GM23338 (cell line): Measurements from ENCODE around the gene UNC80. TPM values are rescaled to one million over a fixed set of nuclear protein-coding genes. Genes with fewer than 3 reads are reported as not detected.

Experiments
- ATAC-seq: fragments of 200-7000 bp; cut with Tn5 transposase; 3 replicates; pipeline ENCODE4 v1.9.1; 2020
- DNase-seq: peaks from one replicate; pipeline ENCODE4 v3.0.0-alpha.2; 2015; ENCODE audit warnings: low spot score
- H2AFZ ChIP-seq: fragments of 200-600 bp; sonication (generic); 2 replicates; pipeline ENCODE4 v1.8.0; 2016; ENCODE audit warnings: antibody characterized with exemption, mild to moderate bottlenecking, moderate library complexity
- H3F3A ChIP-seq: fragments of 200-600 bp; sonication (generic); replicated peaks from 2 replicates; pipeline ENCODE4 v1.8.0; 2017; ENCODE audit warnings: antibody characterized with exemption, mixed run types, low read depth
- H3K27ac ChIP-seq: fragments of 200-600 bp; sonication (generic); 2 replicates; pipeline ENCODE4 v1.6.1; 2016; ENCODE audit warnings: low read depth
- H3K27me3 ChIP-seq: fragments of 200-600 bp; sonication (generic); 2 replicates; pipeline ENCODE4 v1.8.0; 2016; ENCODE audit warnings: mild to moderate bottlenecking, mixed run types, moderate library complexity; ENCODE audit not compliant: insufficient read depth
- H3K36me3 ChIP-seq: fragments of 200-600 bp; sonication (generic); 2 replicates; pipeline ENCODE4 v1.8.0; 2016; ENCODE audit warnings: mild to moderate bottlenecking; ENCODE audit not compliant: insufficient read depth
- H3K4me1 ChIP-seq: fragments of 200-600 bp; sonication (generic); 2 replicates; pipeline ENCODE4 v1.8.0; 2016; ENCODE audit warnings: mild to moderate bottlenecking, moderate library complexity; ENCODE audit not compliant: insufficient read depth
- H3K4me2 ChIP-seq: fragments of 200-600 bp; sonication (generic); 2 replicates; pipeline ENCODE4 v1.7.1; 2017; ENCODE audit warnings: mixed run types
- H3K4me3 ChIP-seq: fragments of 200-600 bp; sonication (generic); 2 replicates; pipeline ENCODE4 v1.6.1; 2016; ENCODE audit warnings: mixed run types
- H3K79me2 ChIP-seq: fragments of 200-600 bp; sonication (generic); replicated peaks from 2 replicates; pipeline ENCODE4 v1.8.0; 2017; ENCODE audit warnings: mild to moderate bottlenecking; ENCODE audit not compliant: insufficient read depth
- H3K9me2 ChIP-seq: fragments of 200-600 bp; sonication (generic); 2 replicates; pipeline ENCODE4 v1.8.0; 2017; ENCODE audit not compliant: insufficient read depth
- H4K20me1 ChIP-seq: fragments of 200-600 bp; sonication (generic); replicated peaks from 2 replicates; pipeline ENCODE4 v1.8.0; 2017; ENCODE audit warnings: mild to moderate bottlenecking; ENCODE audit not compliant: insufficient read depth
- H3K27ac Mint-ChIP-seq: 2 replicates; pipeline ENCODE4 v1.8.0; 2020; ENCODE audit warnings: inconsistent platforms, mild to moderate bottlenecking, moderate library complexity, mixed read lengths
- H3K27me3 Mint-ChIP-seq: 3 replicates; pipeline ENCODE4 v1.8.0; 2022; ENCODE audit warnings: low read depth, mild to moderate bottlenecking, moderate library complexity, mixed read lengths, inconsistent platforms; ENCODE audit not compliant: insufficient read depth, poor library complexity
- H3K36me3 Mint-ChIP-seq: 3 replicates; pipeline ENCODE4 v1.8.0; 2021; ENCODE audit warnings: low read depth, mild to moderate bottlenecking, inconsistent platforms, moderate library complexity, mixed read lengths
- H3K4me1 Mint-ChIP-seq: 3 replicates; pipeline ENCODE4 v1.8.0; 2020; ENCODE audit warnings: mild to moderate bottlenecking, inconsistent platforms, mixed read lengths
- H3K4me3 Mint-ChIP-seq: 3 replicates; pipeline ENCODE4 v1.8.0; 2021; ENCODE audit warnings: moderate library complexity, mild to moderate bottlenecking, inconsistent platforms, mixed read lengths
- H3K9me3 Mint-ChIP-seq: 3 replicates; pipeline ENCODE4 v1.8.0; 2020; ENCODE audit warnings: moderate library complexity, mild to moderate bottlenecking, inconsistent platforms, mixed read lengths
- CREB1 ChIP-seq: fragments of 250-450 bp; sonication (Bioruptor Pico); IDR thresholded peaks from 2 replicates; pipeline ENCODE4 v1.5.0; 2020; ENCODE audit warnings: low read depth, mild to moderate bottlenecking, moderate library complexity
- CTCF ChIP-seq, 2 experiments: fragments of 200-600 bp in 1 of 2; sonication (generic) in 1 of 2; conservative IDR thresholded peaks; 2 replicates each; pipeline versions ENCODE4 v1.5.1 to v1.6.1; 2016 to 2017; ENCODE audit warnings: antibody characterized with exemption in 2 of 2, low read depth in 2 of 2, mild to moderate bottlenecking in 2 of 2, moderate library complexity in 1 of 2
- ETS1 ChIP-seq: IDR thresholded peaks from 2 replicates; pipeline ENCODE4 v1.6.1; 2016; ENCODE audit warnings: antibody characterized with exemption
- EZH2 ChIP-seq: fragments of 200-600 bp; sonication (generic); IDR thresholded peaks from one replicate; pipeline ENCODE4 v1.8.0; 2017; ENCODE audit warnings: antibody characterized with exemption, mild to moderate bottlenecking, low read depth; ENCODE audit not compliant: unreplicated experiment
- EZH2phosphoT487 ChIP-seq: fragments of 200-600 bp; sonication (generic); IDR thresholded peaks from one replicate; pipeline ENCODE4 v1.8.1; 2018; ENCODE audit warnings: antibody characterized with exemption; ENCODE audit not compliant: unreplicated experiment
- JUNB ChIP-seq: IDR thresholded peaks from one replicate; pipeline ENCODE4 v1.6.1; 2016; ENCODE audit warnings: antibody characterized with exemption; ENCODE audit not compliant: unreplicated experiment
- NANOG ChIP-seq: IDR thresholded peaks from 2 replicates; pipeline ENCODE4 v1.6.1; 2016; ENCODE audit warnings: antibody characterized with exemption, borderline replicate concordance
- POLR2AphosphoS5 ChIP-seq: IDR thresholded peaks from 2 replicates; pipeline ENCODE4 v1.6.1; 2016; ENCODE audit warnings: antibody characterized with exemption, low read depth
- REST ChIP-seq: IDR thresholded peaks from one replicate; pipeline ENCODE4 v1.6.1; 2018; ENCODE audit warnings: antibody characterized with exemption; ENCODE audit not compliant: unreplicated experiment
- STAT1 ChIP-seq: IDR thresholded peaks from one replicate; pipeline ENCODE4 v1.6.1; 2016; ENCODE audit warnings: antibody characterized with exemption; ENCODE audit not compliant: unreplicated experiment
- ZNF114 ChIP-seq: fragments of 250-450 bp; sonication (Bioruptor Pico); IDR thresholded peaks from 2 replicates; pipeline ENCODE4 v1.5.0; 2020; ENCODE audit warnings: mild to moderate bottlenecking, moderate library complexity
- ZNF462 ChIP-seq: fragments of 250-450 bp; sonication (Bioruptor Pico); IDR thresholded peaks from 2 replicates; pipeline ENCODE4 v1.5.0; 2020; ENCODE audit warnings: mild to moderate bottlenecking, moderate library complexity
- polyA plus RNA-seq: library from polyadenylated mRNA; unstranded; fragments of >200 nt; fragmentation: Nextera tagmentation; extraction: Ambion mirVana; gene quantifications from 2 replicates; pipeline ENCODE4 v1.2.1, GENCODE V29; 2016
- total RNA-seq: library from RNA; depleted of rRNA; stranded (reverse); fragments of >200 nt; shearing (Covaris generic); gene quantifications from 2 replicates; pipeline ENCODE4 v1.2.3, GENCODE V29; 2014

Gene UNC80
- total and polyA plus RNA-seq, 2 experiments from 2014 or later = 0.11 to 1.5 TPM

- TF ChIP-seq ZNF462 (CRISPR knock-in tag) (no peak), EZH2phosphoT487 (no peak), JUNB (no peak)
Measured at GRCh38 chr2:209824391-209824790, 52.8 kb downstream of the UNC80 start (continued).

- Histone ChIP-seq H2AFZ (0 out of 2 replicates have a peak overlapping the region, but pooled peaks have one; percentile 2), H3K4me2 (no peak overlapping the region), H3K9me2 (no peaks in the 10 kb centered on the region), H4K20me1 (no peaks in the 10 kb centered on the region), H3K27ac (no peak overlapping the region), H3K4me1 (peaks cover 4% of the 10 kb centered on the region; the same call in 1 of the 2 replicates), H3K79me2 (no peaks in the 10 kb centered on the region), H3F3A (no peaks in the 10 kb centered on the region), H3K27me3 (no peaks in the 10 kb centered on the region), H3K4me3 (no peak overlapping the region), H3K36me3 (no peaks in the 10 kb centered on the region)
- ATAC-seq = peak; percentile 81
- H3K36me3 Mint-ChIP-seq = no peaks in the 10 kb centered on the region
- H3K27ac Mint-ChIP-seq = no peak overlapping the region
- H3K4me1 Mint-ChIP-seq = peaks cover 20% of the 10 kb centered on the region; the same call in 2 of the 3 replicates
- no peaks in the 10 kb centered on the region for H3K9me3 Mint-ChIP-seq
- no peak for DNase-seq
- no peaks in the 10 kb centered on the region for H3K27me3 Mint-ChIP-seq
- H3K4me3 Mint-ChIP-seq = no peak overlapping the region
- TF ChIP-seq STAT1 = no peak
- TF ChIP-seq CTCF (conservative IDR thresholded peaks at IDR 0.05; ENCODE audit: low read depth in 2 of 2) = no peak
- no peak for TF ChIP-seq ZNF114 (CRISPR knock-in tag)
- TF ChIP-seq ETS1 = no peak
- TF ChIP-seq CREB1 (CRISPR knock-in tag) = no peak
- no peak for TF ChIP-seq NANOG
- TF ChIP-seq EZH2 = no peak
- TF ChIP-seq REST = no peak
- no peak for TF ChIP-seq JUNB
- TF ChIP-seq POLR2AphosphoS5 = no peak
Measured at GRCh38 chr2:209830722-209831465, 59.3 kb downstream of the UNC80 start.
